Fibroblast of the aortic adventitia (primary cell): ENCODE measurements around the gene TMPRSS11F. TPM values are rescaled to one million over a fixed set of nuclear protein-coding genes. Genes with fewer than 3 reads are reported as not detected.

ENCODE experiments used
- DNase-seq: peaks from one replicate; pipeline ENCODE4 v3.0.0-alpha.2; 2010; ENCODE audit warnings: low read depth
- H3K4me3 ChIP-seq: 2 replicates; pipeline ENCODE4 v1.5.1; 2011; ENCODE audit warnings: low read depth, mild to moderate bottlenecking, control low read depth, low read length, moderate library complexity
- small RNA-seq: library from RNA; depleted of rRNA; stranded (forward); fragments of <200 nt; gene quantifications from one replicate; pipeline ENCODE3, GENCODE V24; 2012
- total RNA-seq: library from RNA; depleted of rRNA; stranded (reverse); fragments of >200 nt; gene quantifications from 2 replicates; pipeline ENCODE4 v1.2.3, GENCODE V29; 2012; ENCODE audit warnings: low replicate concordance
- TF ChIP-seq, protein P1 (sequence below): IDR thresholded peaks from 2 replicates; pipeline ENCODE4 v1.5.1; 2011; ENCODE audit warnings: mild to moderate bottlenecking, low read length, control low read depth, inconsistent platforms; ENCODE audit not compliant: insufficient read depth

TMPRSS11F gene
- total RNA-seq, 1 donor: not detected

- no peak for DNase-seq
- TF ChIP-seq, protein P1, sequence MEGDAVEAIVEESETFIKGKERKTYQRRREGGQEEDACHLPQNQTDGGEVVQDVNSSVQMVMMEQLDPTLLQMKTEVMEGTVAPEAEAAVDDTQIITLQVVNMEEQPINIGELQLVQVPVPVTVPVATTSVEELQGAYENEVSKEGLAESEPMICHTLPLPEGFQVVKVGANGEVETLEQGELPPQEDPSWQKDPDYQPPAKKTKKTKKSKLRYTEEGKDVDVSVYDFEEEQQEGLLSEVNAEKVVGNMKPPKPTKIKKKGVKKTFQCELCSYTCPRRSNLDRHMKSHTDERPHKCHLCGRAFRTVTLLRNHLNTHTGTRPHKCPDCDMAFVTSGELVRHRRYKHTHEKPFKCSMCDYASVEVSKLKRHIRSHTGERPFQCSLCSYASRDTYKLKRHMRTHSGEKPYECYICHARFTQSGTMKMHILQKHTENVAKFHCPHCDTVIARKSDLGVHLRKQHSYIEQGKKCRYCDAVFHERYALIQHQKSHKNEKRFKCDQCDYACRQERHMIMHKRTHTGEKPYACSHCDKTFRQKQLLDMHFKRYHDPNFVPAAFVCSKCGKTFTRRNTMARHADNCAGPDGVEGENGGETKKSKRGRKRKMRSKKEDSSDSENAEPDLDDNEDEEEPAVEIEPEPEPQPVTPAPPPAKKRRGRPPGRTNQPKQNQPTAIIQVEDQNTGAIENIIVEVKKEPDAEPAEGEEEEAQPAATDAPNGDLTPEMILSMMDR: no peak
- H3K4me3 ChIP-seq: no peak overlapping the region
These were observed 67.2 kb downstream of the TMPRSS11F start for GRCh38 chr4:68062501-68062900.

- no peak for DNase-seq
- TF ChIP-seq, protein P1: no peak
- H3K4me3 ChIP-seq: no peak overlapping the region
These were observed 91.4 kb downstream of the TMPRSS11F start for GRCh38 chr4:68038272-68038671.

DNA sequence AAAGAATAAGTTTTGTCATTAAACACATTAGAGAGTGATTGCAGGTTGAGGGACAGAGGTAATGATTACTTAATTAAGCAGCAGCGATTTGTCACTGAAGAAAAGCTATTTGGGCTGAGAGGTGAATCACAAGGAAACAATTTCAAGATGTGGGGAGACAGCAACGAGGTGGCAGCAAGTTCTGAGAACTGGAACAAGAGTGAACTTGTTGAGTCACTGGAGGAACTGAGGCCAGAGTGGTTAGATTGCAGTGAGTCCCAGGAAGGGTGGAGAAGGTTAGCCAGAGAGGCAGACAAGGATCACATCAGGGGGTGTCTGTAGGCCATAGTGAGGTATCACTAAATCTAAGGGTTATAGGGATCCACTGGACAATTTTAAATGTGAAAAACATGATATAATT is 108.5 kb downstream of the TMPRSS11F start:
- no peak overlapping the region for H3K4me3 ChIP-seq
- peak; percentile 5 for DNase-seq
- TF ChIP-seq, protein P1: no peak

- TF ChIP-seq, protein P1: no peak
- DNase-seq: no peak
These were observed 118.0 kb downstream of the TMPRSS11F start for GRCh38 chr4:68011684-68012083.

More at GRCh38 chr4:68011684-68012083, 118.0 kb downstream of the TMPRSS11F start:
- no peak overlapping the region for H3K4me3 ChIP-seq

Small RNA genes lying within 50 kb of the gene (small RNA-seq; reads per million reads assigned to genes)
- not detected for gene RNU6-95P

Other genes with a start within 250 kb of the TMPRSS11F start
- 0.09 TPM in 1 of 2 replicates, not detected in the other for gene TMPRSS11D, start 245.9 kb downstream of the TMPRSS11F start, total RNA-seq
- under 0.01 TPM in 1 of 2 replicates, not detected in the other for gene TMPRSS11A, start 166.4 kb downstream of the TMPRSS11F start, total RNA-seq
- gene TMPRSS11B, start 115.8 kb upstream of the TMPRSS11F start, total RNA-seq: not detected in 2 replicates
- 39.3 and 166 TPM in 2 replicates for gene YTHDC1, start 220.2 kb upstream of the TMPRSS11F start, total RNA-seq